PC-3 (cell line): Measurements from ENCODE around the gene AFF2. TPM values are rescaled to one million over a fixed set of nuclear protein-coding genes. Genes with fewer than 3 reads are reported as not detected.

Experiments
- ATAC-seq: fragments of 200-7000 bp; cut with Tn5 transposase; 2 replicates; pipeline ENCODE4 v1.9.1; 2020; ENCODE audit warnings: mild to moderate bottlenecking, moderate library complexity
- BruUV-seq: library from RNA; stranded (reverse); fragments of 400-500 nt; replicated peaks from 2 replicates; lab custom pipeline; 2021; lab: Mats Ljungman, UMichigan
- CTCF ChIA-PET: fragments of 300-600 bp; sonication (Branson Sonifier 250); formaldehyde crosslinking; loops from one replicate; lab custom pipeline; 2022; ENCODE audit warnings: antibody characterized with exemption; lab: Charles Lee
- POLR2A ChIA-PET: fragments of 300-600 bp; sonication (Branson Sonifier 250); formaldehyde crosslinking; loops from one replicate; lab custom pipeline; 2022; ENCODE audit warnings: antibody characterized with exemption; ENCODE audit not compliant: unreplicated experiment; lab: Charles Lee
- DNase-seq: peaks from one replicate; pipeline ENCODE4 v3.0.0-alpha.2; 2015
- H2AFZ ChIP-seq: fragments of 300-600 bp; sonication (generic); 2 replicates; pipeline ENCODE4 v1.6.0; 2016; ENCODE audit warnings: antibody characterized with exemption, low read length
- H3F3A ChIP-seq: fragments of 300-600 bp; sonication (generic); one replicate; pipeline ENCODE4 v1.6.0; 2017; ENCODE audit warnings: antibody characterized with exemption, low read length, control low read depth, mild to moderate bottlenecking; ENCODE audit not compliant: unreplicated experiment
- H3K27ac ChIP-seq: fragments of 300-600 bp; sonication (generic); 2 replicates; pipeline ENCODE4 v1.5.1; 2016; ENCODE audit warnings: mild to moderate bottlenecking, low read length
- H3K27me3 ChIP-seq: fragments of 300-600 bp; sonication (generic); 2 replicates; pipeline ENCODE4 v1.6.1; 2016; ENCODE audit warnings: low read length, mixed read lengths
- H3K36me3 ChIP-seq: fragments of 300-600 bp; sonication (generic); 2 replicates; pipeline ENCODE4 v1.6.1; 2016; ENCODE audit warnings: low read depth, mixed run types, low read length, mixed read lengths
- H3K4me1 ChIP-seq: fragments of 300-600 bp; sonication (generic); 2 replicates; pipeline ENCODE4 v1.5.1; 2016; ENCODE audit warnings: low read length; ENCODE audit not compliant: insufficient read depth
- H3K4me2 ChIP-seq: fragments of 300-600 bp; sonication (generic); 2 replicates; pipeline ENCODE4 v1.6.0; 2016; ENCODE audit warnings: low read length
- H3K4me3 ChIP-seq: fragments of 300-600 bp; sonication (generic); 2 replicates; pipeline ENCODE4 v1.5.1; 2016; ENCODE audit warnings: mild to moderate bottlenecking, low read length, mixed read lengths
- H3K79me2 ChIP-seq: fragments of 300-600 bp; sonication (generic); 2 replicates; pipeline ENCODE4 v1.6.1; 2017; ENCODE audit warnings: low read length, mixed read lengths
- H3K9ac ChIP-seq: fragments of 300-600 bp; sonication (generic); 2 replicates; pipeline ENCODE4 v1.6.0; 2016; ENCODE audit warnings: mild to moderate bottlenecking, low read length
- H3K9me2 ChIP-seq: fragments of 300-600 bp; sonication (generic); replicated peaks from 2 replicates; pipeline ENCODE4 v1.6.1; 2016; ENCODE audit warnings: mixed run types, low read length, mixed read lengths
- H3K9me3 ChIP-seq: fragments of 300-600 bp; sonication (generic); 2 replicates; pipeline ENCODE4 v1.6.1; 2016; ENCODE audit warnings: low read length, mixed read lengths
- H4K20me1 ChIP-seq: fragments of 300-600 bp; sonication (generic); 2 replicates; pipeline ENCODE4 v1.6.1; 2016; ENCODE audit warnings: low read length, mixed read lengths
- CTCF ChIP-seq: fragments of 300-600 bp; sonication (generic); conservative IDR thresholded peaks from 2 replicates; pipeline ENCODE4 v1.5.1; 2017; ENCODE audit warnings: antibody characterized with exemption, low read depth, mild to moderate bottlenecking, low read length
- EZH2 ChIP-seq: fragments of 300-600 bp; sonication (generic); IDR thresholded peaks from one replicate; pipeline ENCODE4 v1.6.1; 2017; ENCODE audit warnings: antibody characterized with exemption, mild to moderate bottlenecking, low read length; ENCODE audit not compliant: unreplicated experiment
- EZH2phosphoT487 ChIP-seq: fragments of 300-600 bp; sonication (generic); IDR thresholded peaks from 2 replicates; pipeline ENCODE4 v1.6.1; 2018; ENCODE audit warnings: mild to moderate bottlenecking, antibody characterized with exemption, low read length, borderline replicate concordance
- intact Hi-C: fragments of 100-400 bp; cut with micrococcal nuclease; formaldehyde crosslinking; loops from 2 replicates; pipeline ENCODE4 v1.9.0; 2023
- total RNA-seq: library from RNA; depleted of rRNA; stranded (reverse); fragments of >200 nt; gene quantifications from 2 replicates; pipeline ENCODE4 v1.2.3, GENCODE V29; 2014

AFF2 gene
- total RNA-seq, 1 experiment from 2014 or later: not detected

DNA sequence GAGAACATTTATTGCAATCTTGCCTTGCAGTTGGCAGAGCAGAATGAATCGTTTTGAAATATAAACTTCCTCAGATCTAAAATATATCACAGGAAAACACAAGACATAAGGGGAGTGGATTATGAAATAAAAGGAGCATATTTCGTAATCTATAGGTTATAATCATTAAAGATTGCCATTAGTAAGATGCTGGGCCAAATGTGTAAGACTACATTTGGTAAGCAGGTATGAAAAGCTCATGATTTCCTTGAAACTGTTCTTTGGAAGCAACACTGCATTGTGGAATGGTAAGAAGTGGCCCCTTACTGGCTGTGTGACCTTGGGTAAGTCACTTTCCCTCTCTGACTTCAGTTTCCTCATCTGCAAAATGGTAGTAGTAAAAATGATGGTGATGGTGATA is 68.3 kb downstream of the AFF2 start:
- H4K20me1 ChIP-seq: no peaks in the 10 kb centered on the region
- ChIA-PET POLR2A (no interaction called here), CTCF (no interaction called here)
- TF ChIP-seq CTCF (no peak), EZH2phosphoT487 (no peak), EZH2 (no peak)
- no peaks in the 10 kb centered on the region for H3K79me2 ChIP-seq
- no peaks in the 10 kb centered on the region for H3K36me3 ChIP-seq
- H3K9me3 ChIP-seq: no peaks in the 10 kb centered on the region
- H3K27me3 ChIP-seq: no peaks in the 10 kb centered on the region
- no TSS peak for BruUV-seq
- H3K4me2 ChIP-seq: no peak overlapping the region
- H3F3A ChIP-seq: no peaks in the 10 kb centered on the region
- no peak overlapping the region for H3K27ac ChIP-seq
- H3K4me3 ChIP-seq: no peak overlapping the region
- intact Hi-C loops: no loop called here
- no peaks in the 10 kb centered on the region for H3K4me1 ChIP-seq
- no peak for DNase-seq
- no peaks in the 10 kb centered on the region for H3K9me2 ChIP-seq
- ATAC-seq: no peak
- H3K9ac ChIP-seq: no peak overlapping the region
- no peak overlapping the region for H2AFZ ChIP-seq

GRCh38 chrX:148572337-148572736 is 71.9 kb downstream of the AFF2 start:
- intact Hi-C loops: no loop called here
- no peak overlapping the region for H3K4me2 ChIP-seq
- H3K9me3 ChIP-seq: no peaks in the 10 kb centered on the region
- POLR2A ChIA-PET: no interaction called here
- H3F3A ChIP-seq: no peaks in the 10 kb centered on the region
- H3K79me2 ChIP-seq: no peaks in the 10 kb centered on the region
- CTCF ChIA-PET: no interaction called here
- BruUV-seq: no TSS peak
- no peaks in the 10 kb centered on the region for H3K9me2 ChIP-seq
- no peak overlapping the region for H3K27ac ChIP-seq
- H3K36me3 ChIP-seq: no peaks in the 10 kb centered on the region
- H3K27me3 ChIP-seq: no peaks in the 10 kb centered on the region
- H2AFZ ChIP-seq: no peak overlapping the region
- H3K4me3 ChIP-seq: no peak overlapping the region
- no peak for DNase-seq
- no peaks in the 10 kb centered on the region for H3K4me1 ChIP-seq
- H3K9ac ChIP-seq: no peak overlapping the region
- no peak for ATAC-seq
- H4K20me1 ChIP-seq: no peaks in the 10 kb centered on the region
- TF ChIP-seq EZH2 (no peak), CTCF (no peak), EZH2phosphoT487 (no peak)

DNA sequence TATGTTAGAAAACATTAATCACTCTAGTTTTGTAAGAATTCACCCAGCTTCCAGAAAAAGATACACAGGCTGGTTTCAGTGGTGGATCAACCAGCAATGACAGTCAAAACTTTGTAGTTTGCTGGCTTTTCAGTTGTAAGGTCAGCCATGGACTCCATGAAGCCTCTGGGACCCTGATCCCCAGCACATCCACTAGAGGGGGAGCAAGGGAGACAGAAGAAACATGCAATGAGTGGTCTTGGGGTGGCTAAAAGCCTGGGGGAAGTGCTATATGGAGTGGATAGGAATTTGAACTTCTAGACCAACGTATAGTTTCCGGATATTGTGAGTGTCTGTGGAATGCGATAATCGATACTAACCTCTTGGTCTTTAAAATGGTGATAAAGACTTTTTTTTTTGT is 72.7 kb downstream of the AFF2 start:
- no peaks in the 10 kb centered on the region for H3K9me3 ChIP-seq
- intact Hi-C loops: no loop called here
- H2AFZ ChIP-seq: no peak overlapping the region
- H3K4me1 ChIP-seq: no peaks in the 10 kb centered on the region
- TF ChIP-seq CTCF (no peak), EZH2phosphoT487 (no peak), EZH2 (no peak)
- DNase-seq (no peak), ATAC-seq (no peak)
- ChIA-PET CTCF (no interaction called here), POLR2A (no interaction called here)
- no peaks in the 10 kb centered on the region for H3K79me2 ChIP-seq
- H3K4me2 ChIP-seq: no peak overlapping the region
- H3K36me3 ChIP-seq: no peaks in the 10 kb centered on the region
- H3K27me3 ChIP-seq: no peaks in the 10 kb centered on the region
- no TSS peak for BruUV-seq
- no peak overlapping the region for H3K9ac ChIP-seq
- H3F3A ChIP-seq: no peaks in the 10 kb centered on the region
- no peak overlapping the region for H3K4me3 ChIP-seq
- no peaks in the 10 kb centered on the region for H3K9me2 ChIP-seq
- H3K27ac ChIP-seq: no peak overlapping the region
- no peaks in the 10 kb centered on the region for H4K20me1 ChIP-seq
